ENCODE results near the gene SSBP3.

GRCh38 chr1:54370287-54370989 is 35.8 kb downstream of the SSBP3 start:
- TF ChIP-seq CTCF (IDR thresholded peaks at IDR 0.05) (no peak), POLR2A (IDR thresholded peaks at IDR 0.05) (no peak)
